Fibroblast of skin of left biceps (primary cell): ENCODE results near the gene ZBP1.

ENCODE experiments used
- DNase-seq, 2 experiments: peaks; one replicate each; pipeline ENCODE4 v3.0.0-alpha.2; 2013; ENCODE audit warnings: low read depth in 2 of 2

Gene ZBP1, protein sequence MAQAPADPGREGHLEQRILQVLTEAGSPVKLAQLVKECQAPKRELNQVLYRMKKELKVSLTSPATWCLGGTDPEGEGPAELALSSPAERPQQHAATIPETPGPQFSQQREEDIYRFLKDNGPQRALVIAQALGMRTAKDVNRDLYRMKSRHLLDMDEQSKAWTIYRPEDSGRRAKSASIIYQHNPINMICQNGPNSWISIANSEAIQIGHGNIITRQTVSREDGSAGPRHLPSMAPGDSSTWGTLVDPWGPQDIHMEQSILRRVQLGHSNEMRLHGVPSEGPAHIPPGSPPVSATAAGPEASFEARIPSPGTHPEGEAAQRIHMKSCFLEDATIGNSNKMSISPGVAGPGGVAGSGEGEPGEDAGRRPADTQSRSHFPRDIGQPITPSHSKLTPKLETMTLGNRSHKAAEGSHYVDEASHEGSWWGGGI

DNA sequence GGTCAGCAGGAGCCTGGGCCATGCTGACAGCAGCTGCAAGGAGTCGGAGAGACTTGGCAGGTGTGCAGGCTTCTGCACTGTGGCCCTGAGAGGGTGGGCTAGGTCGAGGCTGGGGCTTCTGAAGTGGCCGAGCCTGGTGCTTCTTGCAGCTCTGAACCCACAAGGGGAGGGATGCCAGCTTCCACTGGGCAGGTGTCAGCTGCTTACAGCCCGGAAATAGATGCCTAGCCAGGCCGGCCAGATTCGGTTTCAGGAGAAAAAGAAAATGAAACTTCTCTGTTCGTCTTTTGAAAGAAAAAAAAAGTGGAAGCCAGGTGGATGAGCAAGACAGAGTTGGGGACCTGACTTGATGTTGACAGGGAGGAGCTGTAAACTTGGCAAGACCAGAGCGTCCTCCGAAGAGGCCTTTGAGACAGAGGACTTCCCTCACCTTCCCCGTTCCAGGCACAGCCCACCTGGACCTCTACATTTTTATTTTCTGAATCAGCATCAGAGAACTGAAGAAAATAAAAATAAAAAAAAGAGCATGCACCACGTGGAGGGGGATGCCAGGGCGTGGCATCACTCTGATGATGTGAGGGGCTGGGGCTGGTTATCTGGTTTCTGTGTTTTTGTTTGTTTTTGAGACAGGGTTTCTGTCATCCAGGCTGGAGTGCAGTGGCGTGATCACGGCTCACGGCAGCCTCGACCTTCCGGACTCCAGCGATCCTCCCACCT lies at the start of gene ZBP1:
ZBP1 (minus strand) TSS at position 153 of the 717 bp plus-strand sequence; CDS start at position 22, 131 bp downstream.
- no peak for DNase-seq

DNA sequence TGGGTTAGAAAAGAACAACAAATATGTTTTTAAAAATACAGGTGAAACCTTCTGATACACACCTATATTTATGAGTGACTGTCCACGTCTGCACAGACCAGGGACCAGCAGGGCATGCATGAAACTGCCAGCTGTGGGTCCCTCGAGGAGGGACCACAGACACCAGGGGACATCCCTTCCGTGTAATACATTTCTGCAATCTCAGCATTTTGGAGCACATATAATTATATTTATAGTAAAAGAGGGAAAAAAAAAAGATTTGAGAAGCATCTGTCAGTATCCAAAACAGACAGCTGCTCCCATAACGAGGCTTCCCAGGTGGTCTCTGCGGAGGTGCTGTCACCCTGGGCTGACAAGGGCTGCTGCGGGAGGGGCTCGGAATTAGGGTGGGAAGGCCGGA lies 49.4 kb upstream of the ZBP1 start:
- no peak for DNase-seq

DNA sequence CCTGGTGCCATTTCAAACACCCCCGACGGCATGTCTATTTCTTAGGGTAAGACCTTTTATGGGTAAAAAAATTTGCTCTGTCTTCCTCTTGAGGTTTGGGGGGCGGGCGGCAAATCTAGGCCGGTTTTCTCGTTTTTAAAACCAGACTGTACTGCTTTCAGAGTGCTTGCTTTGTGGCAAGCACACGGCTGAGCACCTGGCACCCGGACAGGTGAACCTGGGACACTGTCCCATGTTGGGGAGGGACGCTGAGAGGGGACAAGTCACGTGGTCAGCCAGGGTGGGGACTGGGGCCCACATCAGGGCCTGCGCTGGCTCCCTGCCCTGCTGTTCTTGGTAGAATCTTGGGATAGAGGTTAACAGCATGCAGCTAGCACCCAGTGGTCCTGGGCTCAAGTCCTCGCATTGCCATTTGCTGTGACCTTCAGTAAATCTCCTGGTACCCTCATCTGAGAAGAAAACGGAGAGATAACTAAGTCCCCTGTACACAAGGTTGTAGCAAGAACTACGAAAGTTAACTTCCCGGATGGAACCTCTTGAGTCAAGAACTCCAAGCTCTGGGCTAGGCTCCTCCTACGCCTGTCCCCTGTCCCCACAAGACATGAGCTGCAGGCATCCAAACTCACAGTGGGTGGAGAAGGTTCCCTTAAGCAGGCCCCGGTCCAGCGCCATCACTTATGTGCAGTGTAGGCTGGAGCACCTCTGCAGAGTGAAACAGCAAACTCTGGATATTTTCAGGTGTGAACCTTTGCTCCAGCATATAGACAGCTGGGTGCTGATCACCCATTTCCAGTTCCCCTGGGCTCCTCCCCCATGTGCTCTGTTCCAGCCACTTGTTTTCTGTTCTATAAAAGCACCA lies 47.9 kb upstream of the ZBP1 start:
- DNase-seq, result no peak

DNA sequence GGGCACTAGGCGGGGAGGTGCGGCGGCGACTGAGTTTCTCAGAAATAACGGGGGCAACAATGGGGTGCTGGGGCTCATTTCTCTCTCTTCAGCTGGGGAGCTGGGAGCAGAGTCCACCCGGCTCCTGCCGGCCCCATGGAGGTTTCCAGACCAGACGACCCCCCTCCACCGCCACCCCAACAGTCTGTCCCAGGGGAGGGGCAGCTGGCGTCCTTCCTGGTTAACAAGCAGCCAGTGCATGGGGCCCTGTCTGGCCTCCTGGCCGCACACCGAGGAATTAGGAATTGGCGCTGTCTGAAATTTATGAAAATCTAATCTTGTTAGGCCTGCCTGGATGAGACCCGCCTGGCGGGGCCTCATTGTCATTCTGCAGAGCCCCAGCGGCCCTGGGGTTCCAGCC lies 47.2 kb upstream of the ZBP1 start:
- no peak for DNase-seq

DNA sequence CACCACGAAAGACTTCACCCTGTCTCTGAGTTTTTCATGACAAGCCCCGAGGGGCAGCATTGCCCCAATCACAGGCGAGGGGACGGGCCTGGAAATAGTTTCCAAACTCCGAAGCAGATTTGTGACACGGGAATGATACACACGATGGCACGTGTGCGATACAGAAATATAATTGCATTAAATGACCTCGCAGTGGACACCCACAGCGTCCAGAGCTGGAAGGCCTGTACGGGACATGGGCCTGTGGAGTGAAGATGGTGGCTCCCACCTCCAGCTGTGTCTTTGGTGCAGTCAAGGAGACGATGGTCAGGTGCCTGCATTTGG lies 46.6 kb upstream of the ZBP1 start:
- DNase-seq, result no peak

DNA sequence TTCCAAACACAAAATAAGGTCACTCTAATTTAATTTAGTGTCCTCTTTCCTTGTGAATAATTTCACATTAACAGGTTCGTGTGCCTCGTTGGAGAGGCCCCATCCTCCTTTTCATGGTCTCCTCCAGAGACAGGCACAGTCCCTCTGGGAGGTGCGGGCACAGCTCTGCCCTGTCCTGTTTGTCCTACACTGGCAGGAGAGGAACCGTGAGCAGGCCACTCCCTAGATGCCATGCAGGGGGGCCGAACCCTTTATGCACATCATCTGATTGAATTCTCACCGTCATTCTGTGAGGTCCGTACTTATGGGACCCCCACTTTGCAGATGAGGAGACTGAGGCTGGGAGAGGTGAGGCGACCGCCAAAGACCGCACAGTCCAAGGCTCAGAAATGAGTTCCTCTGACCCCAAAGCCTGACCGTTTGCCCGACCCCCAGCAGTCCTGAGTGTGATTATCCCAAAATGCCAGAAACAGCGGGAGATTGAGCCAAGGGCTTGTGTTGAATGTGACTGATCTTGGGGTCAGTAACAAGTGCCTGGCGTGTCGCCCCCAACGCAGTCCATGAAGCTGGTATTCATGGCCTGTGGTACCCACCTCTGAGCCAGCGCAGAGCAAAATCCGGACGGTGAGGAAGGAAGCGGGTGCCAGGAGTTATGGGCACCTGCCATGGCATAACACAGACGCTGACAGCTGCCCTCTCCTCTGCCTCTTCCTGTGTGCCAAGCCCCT lies 46.0 kb upstream of the ZBP1 start:
- DNase-seq, result no peak

DNA sequence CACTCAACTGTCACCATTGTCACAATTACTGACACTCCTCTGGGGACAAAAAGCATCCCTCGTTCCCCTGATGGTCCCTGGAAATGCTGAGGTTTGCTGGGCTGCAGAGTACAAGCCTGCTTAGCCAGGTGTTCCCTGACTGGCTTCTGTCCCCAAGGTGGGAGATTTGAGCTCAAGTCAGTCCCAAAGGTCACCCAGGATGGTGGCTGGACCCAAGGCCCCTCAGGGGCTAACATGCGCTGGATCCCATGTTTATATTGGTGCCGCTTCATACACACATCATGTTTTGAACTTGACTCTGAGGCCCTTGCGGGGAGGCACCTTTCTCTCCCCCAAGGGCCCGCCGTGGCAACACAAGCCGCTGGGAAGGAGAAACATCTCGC lies 45.4 kb upstream of the ZBP1 start:
- DNase-seq, result no peak

DNA sequence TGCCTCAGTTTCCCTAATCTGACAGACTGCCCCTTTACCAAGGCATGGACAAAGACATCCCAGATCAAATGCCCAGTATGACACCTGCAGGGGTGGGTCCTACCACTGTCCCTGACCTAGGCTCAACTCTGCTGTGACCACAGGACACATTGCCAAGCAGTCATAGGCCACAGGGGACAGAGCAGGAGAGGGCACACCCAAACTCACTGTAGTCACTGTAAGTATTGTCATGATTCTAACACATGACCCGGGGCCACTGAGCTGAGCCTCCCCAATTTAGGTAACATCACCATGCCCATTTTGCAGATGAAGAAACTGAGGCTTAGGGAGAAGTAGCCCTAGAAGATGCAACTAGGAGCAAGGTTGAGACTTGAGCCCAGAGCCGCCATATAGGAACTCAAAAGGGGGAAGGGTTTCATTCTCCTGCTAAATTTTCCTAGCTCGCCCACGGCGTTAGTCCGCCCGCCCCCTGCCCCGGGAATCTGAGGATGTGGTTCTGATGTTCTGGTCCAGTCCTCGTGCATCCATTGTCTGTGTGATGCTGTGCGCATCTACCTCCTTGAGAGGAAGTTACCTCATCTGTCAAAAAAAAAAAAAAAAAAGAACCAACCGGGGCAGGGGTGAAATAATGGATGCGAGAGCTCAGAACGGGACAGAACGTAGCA lies 44.8 kb upstream of the ZBP1 start:
- no peak for DNase-seq

DNA sequence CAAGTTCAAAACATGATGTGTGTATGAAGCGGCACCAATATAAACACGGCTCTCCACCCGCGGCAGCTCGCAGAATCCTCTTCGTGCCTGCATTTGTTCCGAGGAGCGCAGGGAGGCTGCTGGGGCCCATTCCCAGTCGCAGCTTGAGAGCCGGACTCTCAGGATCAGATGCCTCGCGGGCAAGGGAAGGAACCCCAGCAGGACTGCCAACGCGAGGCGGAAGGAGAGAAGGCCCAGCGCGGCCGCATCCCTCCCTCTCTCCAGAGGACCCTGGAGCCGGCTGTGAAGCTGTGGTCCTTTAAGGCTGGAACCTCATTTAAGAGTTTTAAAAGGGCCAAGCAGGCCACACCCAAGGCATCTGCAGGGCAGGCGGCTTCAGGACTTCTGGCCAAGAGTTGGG lies 44.2 kb upstream of the ZBP1 start:
- DNase-seq, result no peak

DNA sequence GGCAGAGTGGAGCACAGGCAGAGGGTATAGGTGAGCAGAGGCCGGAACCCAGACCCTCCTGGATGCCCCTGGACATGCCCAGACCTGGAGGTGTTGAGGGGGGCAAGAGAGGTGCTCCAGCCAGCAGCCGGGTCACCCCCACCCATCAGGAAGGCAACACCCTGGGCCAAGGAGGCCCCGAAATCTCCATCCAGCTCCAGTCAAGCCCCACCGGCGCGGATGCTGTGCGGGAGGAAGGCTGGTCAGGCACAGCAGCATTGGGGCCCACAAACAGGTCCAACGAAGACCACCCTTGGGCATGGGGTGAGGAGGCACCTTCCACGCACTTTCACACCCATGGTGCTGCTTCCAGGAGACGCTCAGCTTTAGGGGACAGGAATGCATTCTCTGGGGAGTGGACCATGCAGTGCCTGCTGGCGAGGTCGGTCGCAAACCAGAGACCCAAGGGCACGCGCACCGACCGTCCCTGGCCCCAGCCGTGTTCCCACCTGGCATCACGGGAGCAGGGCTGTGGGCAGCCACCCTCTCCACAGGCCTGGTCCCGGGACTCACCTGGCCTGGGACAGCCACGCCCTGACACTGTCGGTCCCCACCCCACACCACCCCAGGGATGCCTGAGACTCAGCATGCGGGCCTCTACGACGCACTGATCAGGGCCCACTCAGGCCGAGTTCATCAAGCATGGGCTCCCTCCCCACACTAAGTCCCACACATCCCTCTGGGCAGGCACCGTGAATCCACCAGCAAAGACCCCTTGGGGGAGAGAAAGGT lies 43.6 kb upstream of the ZBP1 start:
- DNase-seq, result no peak

DNA sequence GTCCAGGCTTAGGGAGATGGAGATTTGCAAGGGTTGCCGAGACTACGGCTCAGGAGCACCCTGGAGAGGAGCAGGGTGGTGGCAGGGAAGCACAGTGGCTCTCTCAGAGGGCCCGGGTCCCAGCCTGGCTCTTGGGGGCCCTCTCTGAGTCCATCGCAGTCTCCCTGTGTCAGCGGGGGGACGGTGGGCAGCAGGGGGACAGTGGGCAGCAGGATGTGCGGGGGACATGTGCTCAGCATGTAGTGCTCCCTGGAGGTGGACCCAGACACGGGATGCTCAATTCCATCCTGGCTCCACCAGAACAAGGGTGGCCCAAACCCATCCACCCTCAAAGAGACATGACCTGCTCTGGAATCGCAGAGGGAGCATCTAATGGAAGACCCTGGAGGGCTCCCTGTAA lies 43.0 kb upstream of the ZBP1 start:
- DNase-seq, result no peak

DNA sequence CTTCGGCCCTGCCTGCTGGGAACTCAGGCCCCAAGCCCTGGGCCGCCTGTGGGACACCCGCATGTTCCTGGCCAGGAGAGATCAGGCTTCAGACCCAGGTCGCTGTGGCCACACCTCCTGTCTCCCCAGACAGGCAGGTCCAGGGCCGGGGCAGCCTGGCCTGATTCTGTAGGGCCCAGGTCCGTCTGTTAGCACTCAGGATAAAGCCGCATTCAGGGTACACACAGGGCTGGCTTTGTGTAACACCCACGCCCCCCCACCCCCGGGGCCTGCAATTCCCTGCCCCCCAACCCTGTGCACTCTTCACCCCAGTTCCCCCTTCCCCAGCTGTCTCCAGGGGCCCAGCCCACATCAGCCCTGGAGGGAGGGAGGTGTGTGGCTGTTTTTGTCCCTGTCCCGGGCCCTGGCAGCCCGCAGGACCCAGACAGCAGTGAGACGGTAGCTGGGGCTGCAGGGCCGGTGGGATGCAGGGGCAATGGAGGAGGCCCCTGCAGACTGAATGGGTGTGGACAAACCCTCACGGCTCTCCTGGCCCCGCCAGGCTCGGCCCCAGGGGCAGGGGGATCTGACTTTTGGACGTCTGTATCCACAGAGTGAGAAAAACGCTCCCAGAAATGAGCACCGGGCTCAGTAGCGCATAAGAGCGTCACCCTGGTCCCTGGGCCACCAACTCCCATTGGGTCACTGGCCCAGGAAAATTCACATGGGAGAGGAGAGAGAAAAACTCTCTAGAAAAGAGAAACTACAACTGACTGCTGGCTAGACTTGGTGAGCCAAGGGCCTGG lies 42.4 kb upstream of the ZBP1 start:
- DNase-seq, result no peak

DNA sequence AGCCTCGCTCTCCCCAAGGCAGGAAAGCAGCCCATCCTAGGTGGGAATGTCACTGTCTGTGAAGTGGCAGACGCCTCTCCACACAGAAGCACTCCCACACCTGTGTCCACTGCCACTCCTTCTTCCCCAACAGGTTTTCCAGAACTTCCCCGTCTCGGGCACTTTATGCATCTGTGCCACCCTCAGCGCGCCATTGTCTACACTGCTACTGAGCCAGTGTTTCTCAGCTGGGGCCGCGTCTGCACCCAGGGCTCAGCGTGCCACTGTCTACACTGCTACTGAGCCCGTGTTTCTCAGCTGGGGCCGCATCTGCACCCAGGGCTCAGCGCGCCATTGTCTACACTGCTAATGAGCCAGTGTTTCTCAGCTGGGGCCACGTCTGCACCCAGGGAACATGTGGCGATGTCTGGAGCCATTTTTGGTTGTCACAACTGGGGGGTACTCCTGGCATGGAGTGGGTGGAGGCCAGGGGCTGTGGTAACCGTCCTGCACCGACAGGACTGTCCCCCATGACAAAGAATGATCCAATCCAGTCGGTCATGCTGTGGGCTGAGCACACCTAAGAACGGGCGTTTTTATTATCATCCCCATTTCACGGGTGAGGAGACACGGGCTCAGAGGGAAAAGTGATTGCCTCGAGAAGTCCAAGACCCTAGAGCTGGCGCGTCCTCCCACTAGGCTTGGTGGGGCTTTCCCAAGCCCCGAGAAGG lies 41.7 kb upstream of the ZBP1 start:
- DNase-seq, result no peak

DNA sequence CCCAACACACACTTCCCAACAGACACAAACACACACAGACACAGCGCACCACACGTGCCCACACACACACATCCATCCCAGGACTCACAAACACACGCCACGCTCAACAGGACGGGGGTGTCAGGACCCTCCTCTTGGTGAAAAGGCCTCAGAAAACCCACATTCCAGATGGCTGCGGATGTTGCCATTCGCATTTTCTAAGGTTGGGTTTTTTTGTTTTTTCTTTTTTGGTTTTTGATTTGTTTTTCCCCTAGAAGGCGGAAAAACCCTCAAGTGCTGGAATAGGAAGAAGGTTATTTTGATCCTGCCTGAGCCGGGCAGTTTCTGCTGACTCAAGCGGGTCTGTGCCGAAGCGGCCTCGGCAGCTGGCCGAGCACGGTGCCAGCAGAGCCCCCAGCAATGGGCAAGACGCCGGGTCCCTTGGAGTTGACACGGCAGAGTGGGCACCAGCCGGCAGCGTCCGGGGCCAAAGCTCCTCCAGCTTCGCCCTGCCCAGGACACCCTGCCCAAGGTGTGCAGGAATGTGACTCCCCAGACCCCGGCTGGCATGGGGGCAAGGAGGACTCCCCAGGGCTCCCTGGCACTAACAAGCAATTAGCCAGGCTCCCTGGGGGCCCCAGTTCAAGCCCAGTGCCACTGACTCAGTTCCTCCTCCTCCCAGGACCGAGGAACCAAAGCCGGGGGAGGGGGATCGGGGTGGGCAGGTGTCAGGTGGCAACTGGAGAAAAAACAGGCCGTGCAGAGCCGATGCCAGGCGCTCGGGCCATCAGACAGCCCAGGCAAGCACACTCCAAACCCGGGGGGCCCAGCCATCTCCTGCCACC lies 40.9 kb upstream of the ZBP1 start:
- no peak for DNase-seq

DNA sequence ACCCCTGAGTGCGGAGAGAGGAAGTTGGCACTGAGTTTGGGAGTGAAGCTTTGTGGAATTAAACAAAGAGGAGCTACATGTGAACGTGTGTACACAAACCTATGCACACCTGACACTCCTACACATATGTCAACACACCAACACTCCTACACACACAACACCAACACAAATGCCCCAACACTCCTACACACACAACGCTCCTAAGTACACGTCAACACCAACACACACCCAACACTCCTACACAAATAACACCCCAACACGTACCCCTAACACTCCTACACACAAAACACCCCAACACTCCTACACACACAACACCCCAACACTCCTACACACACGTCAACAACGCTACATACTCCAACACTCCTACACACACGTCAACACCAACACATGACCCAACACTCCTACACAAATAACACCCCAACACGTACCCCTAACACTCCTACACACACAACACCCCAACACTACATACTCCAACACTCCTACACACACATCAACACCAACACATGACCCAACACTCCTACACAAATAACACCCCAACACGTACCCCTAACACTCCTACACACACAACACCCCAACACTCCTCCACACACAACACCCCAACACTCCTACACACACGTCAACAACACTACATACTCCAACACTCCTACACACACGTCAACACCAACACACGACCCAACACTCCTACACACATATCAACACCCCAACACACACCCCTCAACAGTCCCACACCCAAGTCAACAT lies 40.1 kb upstream of the ZBP1 start:
- no peak for DNase-seq

DNA sequence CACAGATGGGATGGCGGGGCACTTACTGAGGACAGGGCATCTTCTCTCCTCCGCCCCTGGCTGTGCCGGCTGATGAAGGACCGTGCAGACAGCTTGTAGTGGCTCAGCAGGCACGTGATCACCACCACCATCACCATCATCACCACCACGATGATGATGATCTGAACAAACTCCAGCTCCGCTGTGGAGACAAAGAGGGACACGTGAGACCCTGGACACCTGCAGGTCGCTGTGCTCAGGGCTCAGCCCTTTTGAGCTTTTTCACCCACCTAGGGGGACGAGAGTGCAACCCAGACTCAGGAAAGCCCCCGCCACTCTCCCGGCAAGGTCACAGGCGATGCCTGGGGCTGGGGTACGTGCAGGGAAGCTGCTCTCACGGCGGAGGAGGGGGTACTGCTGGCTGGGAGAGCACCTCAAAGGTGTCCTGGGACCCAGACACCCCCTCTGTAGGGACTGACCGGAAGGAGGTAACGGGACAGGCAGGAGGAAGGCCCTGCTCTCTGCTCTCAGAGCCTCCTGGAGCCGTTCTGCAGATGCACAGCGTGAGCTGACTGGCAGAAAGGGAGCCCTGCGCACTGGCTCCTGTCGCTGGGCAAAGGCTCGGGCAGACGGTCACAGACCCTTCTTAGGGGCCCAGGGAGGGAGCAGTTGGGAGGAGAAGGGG lies 39.4 kb upstream of the ZBP1 start:
- no peak for DNase-seq
